ENCODE data around the gene DCUN1D2.

- TF ChIP-seq CTCF (IDR thresholded peaks at IDR 0.05) (no peak), POLR2A (IDR thresholded peaks at IDR 0.05) (no peak)
Observed at GRCh38 chr13:113538689-113539058, 48.2 kb upstream of the DCUN1D2 start.
